ENCODE results near the gene SORCS2.

SORCS2 gene

GRCh38 chr4:7673121-7673520, 480.8 kb downstream of the SORCS2 start:
- Histone ChIP-seq H3K27me3 (replicated peaks in 2 of 5; ENCODE audit: control insufficient read depth in 4 of 5, insufficient read depth in 5 of 5, low read length in 4 of 5) (peaks cover 0 to 17% (median 4%) of the 10 kb centered on the region in 5 experiments), H3K27ac (ENCODE audit: insufficient read depth in 1 of 2, low read depth in 1 of 2, low read length in 2 of 2, poor library complexity in 1 of 2, severe bottlenecking in 2 of 2) (no peak overlapping the region), H3K4me3 (ENCODE audit: control insufficient read depth in 1 of 7, extremely low read depth in 1 of 7, insufficient read depth in 4 of 7, low read depth in 2 of 7, low read length in 6 of 7) (no peak overlapping the region), H3K36me3 (ENCODE audit: control insufficient read depth in 4 of 4, insufficient read depth in 4 of 4, low read length in 3 of 4) (no peaks in the 10 kb centered on the region), H3K9me3 (ENCODE audit: control extremely low read depth in 1 of 5, control insufficient read depth in 4 of 5, insufficient read depth in 2 of 5, low read depth in 1 of 5, low read length in 4 of 5) (peaks cover 0 to 13% (median 2%) of the 10 kb centered on the region in 5 experiments), H3K4me1 (ENCODE audit: control extremely low read depth in 1 of 4, control insufficient read depth in 4 of 4, insufficient read depth in 4 of 4, low read length in 3 of 4) (peaks cover 0 to 2% (median 0%) of the 10 kb centered on the region in 4 experiments)
- ChIA-PET POLR2A (no interaction called here), CTCF (interaction anchor here (0.8 kb wide), 1 partner anchor 17 kb away, joined by 3 read pairs; no protein-coding TSS in a partner anchor)
- DNase-seq, result no peak
- 100% methylated on average over 7 of the region's 9 CpGs for WGBS (ENCODE audit: insufficient coverage)

DNA sequence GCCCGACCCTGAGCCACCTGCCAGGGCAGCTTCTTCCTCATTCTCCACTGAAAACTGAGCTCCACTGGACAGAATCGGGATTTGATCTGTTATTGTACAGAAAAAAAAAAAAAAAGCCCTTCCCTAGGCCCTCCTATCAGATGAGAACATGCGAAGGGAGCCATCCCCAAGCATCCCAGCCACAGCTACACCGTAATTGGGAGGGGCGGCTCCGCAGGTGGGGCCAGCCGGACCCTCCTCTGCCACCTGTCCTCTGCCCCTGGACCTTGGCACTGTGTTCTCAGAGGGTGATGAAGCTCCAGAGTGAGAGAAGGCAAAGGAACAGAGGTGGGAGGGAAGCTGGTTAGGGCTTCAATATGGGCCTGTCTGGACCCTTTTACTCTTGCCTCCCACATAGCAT, 482.4 kb downstream of the SORCS2 start:
- no peaks in the 10 kb centered on the region for H3K36me3 ChIP-seq (ENCODE audit: control insufficient read depth in 4 of 4, insufficient read depth in 4 of 4, low read length in 3 of 4)
- POLR2A ChIA-PET, result no interaction called here

DNA sequence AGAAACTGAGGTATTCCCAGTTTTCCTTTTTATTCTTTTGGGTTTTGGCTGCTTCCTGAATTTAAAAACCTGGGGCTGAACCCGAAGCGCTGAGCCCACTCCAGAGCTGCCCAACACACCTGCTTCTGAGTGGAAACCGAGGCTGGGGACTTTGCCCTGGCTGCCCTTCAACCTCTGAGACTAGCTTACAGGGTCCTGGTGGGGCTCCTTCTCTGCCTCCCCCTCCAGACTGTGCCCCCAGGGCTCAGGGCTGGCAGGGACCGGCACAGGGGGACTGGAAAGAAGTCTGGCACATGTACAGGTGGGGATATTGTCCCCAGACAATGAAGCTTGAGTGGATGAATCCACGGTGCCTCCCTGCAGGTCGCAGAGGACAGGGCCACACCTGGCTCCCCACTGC, 482.8 kb downstream of the SORCS2 start:
- H3K4me1 ChIP-seq (ENCODE audit: control extremely low read depth in 1 of 4, control insufficient read depth in 4 of 4, insufficient read depth in 4 of 4, low read length in 3 of 4), result peaks cover 0 to 2% (median 0%) of the 10 kb centered on the region in 4 experiments
- H3K9me3 ChIP-seq (ENCODE audit: control extremely low read depth in 1 of 5, control insufficient read depth in 4 of 5, insufficient read depth in 2 of 5, low read depth in 1 of 5, low read length in 4 of 5), result peaks cover 0 to 13% (median 2%) of the 10 kb centered on the region in 5 experiments
- no peak for DNase-seq
- POLR2A ChIA-PET, result no interaction called here
- peaks cover 0 to 25% (median 7%) of the 10 kb centered on the region in 5 experiments for H3K27me3 ChIP-seq (replicated peaks in 2 of 5; ENCODE audit: control insufficient read depth in 4 of 5, insufficient read depth in 5 of 5, low read length in 4 of 5)
- CTCF ChIA-PET, result no interaction called here
- H3K36me3 ChIP-seq (ENCODE audit: control insufficient read depth in 4 of 4, insufficient read depth in 4 of 4, low read length in 3 of 4), result no peaks in the 10 kb centered on the region
- WGBS (ENCODE audit: insufficient coverage), result 92% methylated on average over 4 of the region's 6 CpGs
- H3K27ac ChIP-seq (ENCODE audit: insufficient read depth in 1 of 2, low read depth in 1 of 2, low read length in 2 of 2, poor library complexity in 1 of 2, severe bottlenecking in 2 of 2), result no peak overlapping the region
- H3K4me3 ChIP-seq (ENCODE audit: control insufficient read depth in 1 of 7, extremely low read depth in 1 of 7, insufficient read depth in 4 of 7, low read depth in 2 of 7, low read length in 6 of 7), result no peak overlapping the region

More for the DNA sequence above, 482.4 kb downstream of the SORCS2 start:
- Histone ChIP-seq H3K27me3 (replicated peaks in 2 of 5; ENCODE audit: control insufficient read depth in 4 of 5, insufficient read depth in 5 of 5, low read length in 4 of 5) (peaks cover 0 to 22% (median 7%) of the 10 kb centered on the region in 5 experiments), H3K27ac (ENCODE audit: insufficient read depth in 1 of 2, low read depth in 1 of 2, low read length in 2 of 2, poor library complexity in 1 of 2, severe bottlenecking in 2 of 2) (no peak overlapping the region), H3K4me3 (ENCODE audit: control insufficient read depth in 1 of 7, extremely low read depth in 1 of 7, insufficient read depth in 4 of 7, low read depth in 2 of 7, low read length in 6 of 7) (no peak overlapping the region), H3K4me1 (ENCODE audit: control extremely low read depth in 1 of 4, control insufficient read depth in 4 of 4, insufficient read depth in 4 of 4, low read length in 3 of 4) (peaks cover 0 to 2% (median 0%) of the 10 kb centered on the region in 4 experiments), H3K9me3 (ENCODE audit: control extremely low read depth in 1 of 5, control insufficient read depth in 4 of 5, insufficient read depth in 2 of 5, low read depth in 1 of 5, low read length in 4 of 5) (peaks cover 0 to 13% (median 2%) of the 10 kb centered on the region in 5 experiments)
- CTCF ChIA-PET, result no interaction called here
- no peak for DNase-seq
- WGBS (ENCODE audit: insufficient coverage), result 100% methylated on average over 1 of the region's 7 CpGs

DNA sequence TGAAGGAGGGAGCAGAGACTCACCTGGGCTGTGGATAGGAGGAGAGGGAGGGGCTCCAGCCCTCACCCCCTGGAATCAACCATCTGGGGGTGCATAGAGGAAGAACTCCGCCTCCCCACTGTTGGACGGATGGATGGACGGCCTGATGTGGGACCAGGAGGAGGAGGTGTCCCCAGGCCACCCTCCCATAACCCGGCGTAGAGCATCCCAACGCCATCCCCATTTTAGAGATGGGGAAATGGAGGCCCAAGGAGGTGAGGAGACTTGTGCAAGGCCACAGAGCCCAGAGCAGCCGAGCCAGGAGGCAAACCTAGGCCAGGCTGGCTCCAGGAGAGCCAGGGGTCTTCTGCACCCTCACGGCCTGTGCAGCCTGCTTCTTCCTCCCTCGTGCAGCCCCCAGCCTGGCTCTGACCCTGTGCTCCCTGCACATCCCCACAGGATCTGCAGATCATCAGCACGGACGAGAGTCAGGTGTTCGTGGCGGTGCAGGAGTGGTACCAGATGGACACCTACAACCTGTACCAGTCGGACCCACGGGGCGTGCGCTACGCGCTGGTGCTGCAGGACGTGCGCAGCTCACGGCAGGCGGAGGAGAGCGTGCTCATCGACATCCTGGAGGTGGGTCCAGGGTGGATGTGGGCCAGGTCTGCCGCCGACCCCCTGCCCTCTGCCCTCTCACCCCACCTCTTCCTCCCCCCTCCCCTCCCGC, 483.4 kb downstream of the SORCS2 start:
- no peak for DNase-seq
- WGBS (ENCODE audit: insufficient coverage), result 92% methylated on average over 21 of the region's 28 CpGs
- POLR2A ChIA-PET, result no interaction called here
- Histone ChIP-seq H3K4me1 (ENCODE audit: control extremely low read depth in 1 of 4, control insufficient read depth in 4 of 4, insufficient read depth in 4 of 4, low read length in 3 of 4) (peaks cover 0 to 2% (median 0%) of the 10 kb centered on the region in 4 experiments), H3K27ac (ENCODE audit: insufficient read depth in 1 of 2, low read depth in 1 of 2, low read length in 2 of 2, poor library complexity in 1 of 2, severe bottlenecking in 2 of 2) (no peak overlapping the region), H3K4me3 (ENCODE audit: control insufficient read depth in 1 of 7, extremely low read depth in 1 of 7, insufficient read depth in 4 of 7, low read depth in 2 of 7, low read length in 6 of 7) (no peak overlapping the region), H3K27me3 (replicated peaks in 2 of 5; ENCODE audit: control insufficient read depth in 4 of 5, insufficient read depth in 5 of 5, low read length in 4 of 5) (peaks cover 0 to 31% (median 7%) of the 10 kb centered on the region in 5 experiments), H3K9me3 (ENCODE audit: control extremely low read depth in 1 of 5, control insufficient read depth in 4 of 5, insufficient read depth in 2 of 5, low read depth in 1 of 5, low read length in 4 of 5) (peaks cover 0 to 8% (median 0%) of the 10 kb centered on the region in 5 experiments), H3K36me3 (ENCODE audit: control insufficient read depth in 4 of 4, insufficient read depth in 4 of 4, low read length in 3 of 4) (no peaks in the 10 kb centered on the region)
- CTCF ChIA-PET, result no interaction called here

- no peaks in the 10 kb centered on the region for H3K36me3 ChIP-seq (ENCODE audit: control insufficient read depth in 4 of 4, insufficient read depth in 4 of 4, low read length in 3 of 4)
- 36% methylated on average over 3 of the region's 4 CpGs for WGBS (ENCODE audit: insufficient coverage)
- H3K9me3 ChIP-seq (ENCODE audit: control extremely low read depth in 1 of 5, control insufficient read depth in 4 of 5, insufficient read depth in 2 of 5, low read depth in 1 of 5, low read length in 4 of 5), result peaks cover 0 to 4% (median 0%) of the 10 kb centered on the region in 5 experiments
- H3K4me3 ChIP-seq (ENCODE audit: control insufficient read depth in 1 of 7, extremely low read depth in 1 of 7, insufficient read depth in 4 of 7, low read depth in 2 of 7, low read length in 6 of 7), result no peak overlapping the region
- no peak for DNase-seq
- ChIA-PET POLR2A (no interaction called here), CTCF (no interaction called here)
- H3K4me1 ChIP-seq (ENCODE audit: control extremely low read depth in 1 of 4, control insufficient read depth in 4 of 4, insufficient read depth in 4 of 4, low read length in 3 of 4), result peaks cover 0 to 2% (median 0%) of the 10 kb centered on the region in 4 experiments
- no peak overlapping the region for H3K27ac ChIP-seq (ENCODE audit: insufficient read depth in 1 of 2, low read depth in 1 of 2, low read length in 2 of 2, poor library complexity in 1 of 2, severe bottlenecking in 2 of 2)
- peaks cover 0 to 37% (median 7%) of the 10 kb centered on the region in 5 experiments for H3K27me3 ChIP-seq (replicated peaks in 2 of 5; ENCODE audit: control insufficient read depth in 4 of 5, insufficient read depth in 5 of 5, low read length in 4 of 5)
These were observed 484.1 kb downstream of the SORCS2 start for GRCh38 chr4:7676398-7676922.

GRCh38 chr4:7677086-7677485, 484.7 kb downstream of the SORCS2 start:
- Histone ChIP-seq H3K9me3 (ENCODE audit: control extremely low read depth in 1 of 5, control insufficient read depth in 4 of 5, insufficient read depth in 2 of 5, low read depth in 1 of 5, low read length in 4 of 5) (peaks cover 0 to 3% (median 0%) of the 10 kb centered on the region in 5 experiments), H3K36me3 (ENCODE audit: control insufficient read depth in 4 of 4, insufficient read depth in 4 of 4, low read length in 3 of 4) (no peaks in the 10 kb centered on the region), H3K27me3 (replicated peaks in 2 of 5; ENCODE audit: control insufficient read depth in 4 of 5, insufficient read depth in 5 of 5, low read length in 4 of 5) (peaks cover 0 to 43% (median 7%) of the 10 kb centered on the region in 5 experiments), H3K27ac (ENCODE audit: insufficient read depth in 1 of 2, low read depth in 1 of 2, low read length in 2 of 2, poor library complexity in 1 of 2, severe bottlenecking in 2 of 2) (no peak overlapping the region), H3K4me3 (ENCODE audit: control insufficient read depth in 1 of 7, extremely low read depth in 1 of 7, insufficient read depth in 4 of 7, low read depth in 2 of 7, low read length in 6 of 7) (no peak overlapping the region), H3K4me1 (ENCODE audit: control extremely low read depth in 1 of 4, control insufficient read depth in 4 of 4, insufficient read depth in 4 of 4, low read length in 3 of 4) (peaks cover 0 to 2% (median 0%) of the 10 kb centered on the region in 4 experiments)
- 83% methylated on average over 14 of the region's 15 CpGs for WGBS (ENCODE audit: insufficient coverage)
- ChIA-PET CTCF (no interaction called here), POLR2A (no interaction called here)
- DNase-seq, result no peak

GRCh38 chr4:7677799-7678301, 485.5 kb downstream of the SORCS2 start:
- DNase-seq, result no peak
- Histone ChIP-seq H3K9me3 (ENCODE audit: control extremely low read depth in 1 of 5, control insufficient read depth in 4 of 5, insufficient read depth in 2 of 5, low read depth in 1 of 5, low read length in 4 of 5) (peaks cover 0 to 3% (median 0%) of the 10 kb centered on the region in 5 experiments), H3K27me3 (replicated peaks in 2 of 5; ENCODE audit: control insufficient read depth in 4 of 5, insufficient read depth in 5 of 5, low read length in 4 of 5) (peaks cover 0 to 45% (median 7%) of the 10 kb centered on the region in 5 experiments), H3K36me3 (ENCODE audit: control insufficient read depth in 4 of 4, insufficient read depth in 4 of 4, low read length in 3 of 4) (no peaks in the 10 kb centered on the region), H3K27ac (ENCODE audit: insufficient read depth in 1 of 2, low read depth in 1 of 2, low read length in 2 of 2, poor library complexity in 1 of 2, severe bottlenecking in 2 of 2) (no peak overlapping the region), H3K4me1 (ENCODE audit: control extremely low read depth in 1 of 4, control insufficient read depth in 4 of 4, insufficient read depth in 4 of 4, low read length in 3 of 4) (peaks cover 0 to 2% (median 0%) of the 10 kb centered on the region in 4 experiments), H3K4me3 (ENCODE audit: control insufficient read depth in 1 of 7, extremely low read depth in 1 of 7, insufficient read depth in 4 of 7, low read depth in 2 of 7, low read length in 6 of 7) (no peak overlapping the region)
- ChIA-PET CTCF (no interaction called here), POLR2A (no interaction called here)
- 80% methylated on average over 8 of the region's 11 CpGs for WGBS (ENCODE audit: insufficient coverage)

All from common myeloid progenitor, CD34-positive (primary cell).